GM19438 (cell line): Measurements from ENCODE around the gene SLC22A3.

Source experiments
- ATAC-seq: cut with Tn5 transposase; IDR thresholded peaks from one replicate; pipeline ENCODE4 v1.9.1; 2021; ENCODE audit warnings: low read depth; ENCODE audit not compliant: unreplicated experiment

The SLC22A3 gene

GRCh38 chr6:160333841-160334240 is 14.3 kb upstream of the SLC22A3 start:
- no peak for ATAC-seq

GRCh38 chr6:160336200-160336599 is 12.0 kb upstream of the SLC22A3 start:
- ATAC-seq, result no peak

DNA sequence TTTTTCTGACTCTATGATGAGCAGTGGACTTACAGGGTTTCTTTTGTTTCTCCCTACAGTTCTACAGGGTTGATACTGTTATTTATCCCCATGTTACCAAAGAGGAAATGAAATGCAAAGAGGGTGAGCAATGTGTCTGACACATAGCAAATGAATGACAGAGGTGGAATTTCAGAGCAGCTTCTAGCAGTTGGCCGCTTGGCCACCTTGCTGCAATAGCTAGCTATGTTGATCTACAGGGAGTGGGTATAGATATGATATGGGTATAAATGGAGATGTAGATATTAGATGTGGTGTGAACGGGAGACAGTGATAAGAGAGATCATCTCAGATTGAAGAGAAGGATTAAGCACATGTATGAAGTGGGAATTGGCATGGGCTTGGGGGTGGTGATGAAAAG is 10.9 kb upstream of the SLC22A3 start:
- no peak for ATAC-seq

- ATAC-seq, result no peak
Measured at GRCh38 chr6:160337991-160338390, 10.2 kb upstream of the SLC22A3 start.

DNA sequence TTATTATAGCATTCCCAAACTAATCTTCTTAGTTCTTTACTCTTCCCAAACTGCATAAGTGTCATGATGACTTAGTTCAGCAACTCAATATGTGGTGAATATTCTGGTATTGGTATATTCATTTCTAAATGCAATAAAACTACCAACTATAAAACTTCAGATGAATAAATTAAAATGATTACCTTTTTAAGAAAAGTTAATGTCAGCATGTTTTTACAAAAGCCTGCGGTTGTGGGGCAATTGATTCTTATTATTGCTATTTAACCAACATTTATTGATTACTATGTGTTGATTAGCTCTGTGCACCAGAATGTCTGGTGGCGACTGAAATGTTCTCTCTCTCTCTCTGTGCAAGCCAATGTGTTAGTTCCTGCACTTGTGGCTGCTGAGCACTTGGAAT is 5.0 kb upstream of the SLC22A3 start:
- ATAC-seq, result no peak

- ATAC-seq, result no peak
Measured at GRCh38 chr6:160344271-160344670, 3.9 kb upstream of the SLC22A3 start.

DNA sequence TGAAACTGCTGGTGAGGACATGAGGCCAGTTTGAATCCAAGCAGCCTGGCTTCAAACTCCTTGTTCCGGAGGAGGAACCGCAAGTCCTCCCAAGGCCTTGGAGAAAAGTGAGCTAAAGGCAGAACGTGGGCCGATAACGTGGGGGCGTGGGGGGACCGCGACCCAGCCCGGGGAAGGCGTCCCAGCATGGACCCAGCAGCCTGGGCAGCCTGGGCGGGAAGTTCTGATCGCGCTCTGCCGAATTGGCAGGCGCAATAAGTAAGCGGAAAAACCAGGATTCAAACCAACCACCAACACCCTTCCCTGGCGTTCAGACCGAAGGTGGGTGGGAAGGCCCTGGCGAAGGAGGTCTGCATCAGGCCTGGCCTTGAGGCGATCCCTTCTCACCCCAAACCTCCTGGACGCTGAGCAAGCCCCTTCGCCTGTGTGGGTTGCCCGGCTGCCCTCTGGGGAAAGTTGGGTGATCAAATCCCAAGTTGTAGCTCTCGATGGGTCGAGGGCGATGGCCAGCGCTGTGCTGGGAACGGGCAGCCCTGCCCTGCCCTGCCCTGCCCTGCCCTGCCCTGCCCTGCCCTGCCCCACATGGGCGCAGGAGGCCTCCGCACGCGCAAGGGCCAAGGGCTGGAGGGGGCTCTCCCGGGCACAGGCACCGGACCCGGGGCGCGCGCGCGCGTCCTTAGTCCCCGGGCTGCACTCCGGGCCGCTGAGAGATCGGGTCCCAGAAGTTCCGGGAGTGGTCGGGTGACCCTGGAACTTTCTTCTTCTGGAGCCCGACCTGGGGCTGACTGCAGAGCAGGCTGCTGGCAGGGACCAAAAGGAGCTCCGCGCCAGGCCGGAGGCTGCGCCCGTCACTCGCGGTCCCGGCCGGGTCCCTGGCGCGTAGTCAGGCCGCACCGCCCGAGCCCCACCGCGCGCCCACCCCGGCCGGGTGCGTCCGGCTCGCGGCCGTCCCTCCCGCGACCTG is 637 bp upstream of the SLC22A3 start:
- ATAC-seq, result no peak

- ATAC-seq, result no peak
Measured at GRCh38 chr6:160349020-160349441, 853 bp downstream of the SLC22A3 start.

- no peak for ATAC-seq
Measured at GRCh38 chr6:160349814-160350350, 1.7 kb downstream of the SLC22A3 start.

DNA sequence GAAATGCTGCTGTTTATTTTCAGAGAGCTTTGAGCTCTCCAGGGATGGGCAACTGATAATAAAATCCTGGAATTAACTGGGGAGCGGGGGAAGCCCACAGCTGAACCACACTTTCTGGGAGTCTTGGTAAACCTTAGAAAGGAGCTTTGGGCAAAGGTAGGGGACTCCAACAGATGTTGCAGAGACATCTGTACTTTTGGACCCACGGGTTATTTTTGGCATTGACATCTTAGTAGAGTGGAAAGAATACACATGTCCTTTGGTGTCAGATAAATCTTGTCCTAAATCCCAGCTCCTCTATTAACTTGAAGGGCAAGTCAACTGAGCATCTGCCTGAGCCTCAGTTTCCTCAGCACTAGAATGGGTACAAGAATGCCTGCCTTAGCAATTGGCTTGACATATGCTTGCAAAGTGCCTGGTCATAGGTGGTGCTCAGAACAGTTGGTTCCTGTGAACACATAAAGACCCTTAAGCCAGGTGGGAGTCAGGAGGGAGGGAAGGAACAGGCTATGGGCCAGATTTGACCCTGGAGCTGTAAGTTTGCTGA is 5.8 kb downstream of the SLC22A3 start:
- ATAC-seq, result no peak

GRCh38 chr6:160355001-160355400 is 6.8 kb downstream of the SLC22A3 start:
- ATAC-seq, result no peak

DNA sequence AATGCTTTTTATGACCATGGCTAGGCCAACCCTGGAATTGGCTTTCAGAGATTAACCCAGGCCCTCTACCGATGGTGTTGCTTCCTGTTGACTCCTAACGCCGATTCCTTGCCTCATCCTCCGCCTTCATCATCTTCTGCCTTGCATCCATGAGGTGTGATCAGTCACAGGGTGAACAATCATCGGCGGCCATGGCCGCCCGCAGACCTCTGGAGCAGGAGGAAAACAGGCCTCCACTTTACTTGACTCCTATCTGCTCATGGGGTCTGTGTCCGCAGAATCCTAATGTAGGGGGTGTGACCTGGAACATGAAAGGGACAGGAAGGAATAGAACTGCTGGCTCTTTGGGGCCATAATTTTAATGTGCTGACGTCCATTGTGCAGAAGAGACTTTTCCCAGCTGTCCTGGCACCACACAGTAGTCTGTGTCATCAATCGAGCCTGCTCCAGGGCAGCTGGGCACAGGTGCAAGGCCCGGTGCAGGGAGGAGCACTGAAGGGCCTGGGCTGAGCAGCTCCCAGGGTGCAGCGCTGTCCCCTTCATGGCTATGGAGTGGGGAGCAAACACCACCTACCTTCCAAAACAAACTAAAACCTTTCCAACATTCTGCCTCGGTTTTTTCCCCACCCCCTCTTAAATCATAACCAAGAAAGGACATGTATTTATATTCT is 8.0 kb downstream of the SLC22A3 start:
- ATAC-seq, result no peak

DNA sequence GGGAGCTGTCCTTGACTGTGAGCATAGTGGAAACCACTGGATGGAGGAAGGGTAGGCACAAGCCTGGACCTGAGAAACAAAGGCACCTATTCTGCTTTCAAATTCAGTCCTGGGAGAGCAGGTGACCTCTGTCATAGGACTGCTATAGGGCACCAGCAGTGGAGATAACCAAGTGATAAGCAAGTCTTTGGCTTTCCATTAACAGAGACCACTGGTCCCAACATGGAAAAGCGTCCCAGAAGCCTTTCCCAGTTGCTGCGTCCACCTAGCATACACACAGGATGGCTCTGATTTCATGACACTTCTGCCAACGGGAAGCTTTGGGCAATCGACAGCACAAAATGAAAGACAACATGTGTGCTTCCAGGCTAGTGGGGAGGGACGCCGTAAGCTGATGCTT is 8.9 kb downstream of the SLC22A3 start:
- ATAC-seq, result no peak

- ATAC-seq, result no peak
Measured at GRCh38 chr6:160358225-160359119, 10.3 kb downstream of the SLC22A3 start.

- ATAC-seq, result no peak
Measured at GRCh38 chr6:160360955-160361354, 12.8 kb downstream of the SLC22A3 start.

DNA sequence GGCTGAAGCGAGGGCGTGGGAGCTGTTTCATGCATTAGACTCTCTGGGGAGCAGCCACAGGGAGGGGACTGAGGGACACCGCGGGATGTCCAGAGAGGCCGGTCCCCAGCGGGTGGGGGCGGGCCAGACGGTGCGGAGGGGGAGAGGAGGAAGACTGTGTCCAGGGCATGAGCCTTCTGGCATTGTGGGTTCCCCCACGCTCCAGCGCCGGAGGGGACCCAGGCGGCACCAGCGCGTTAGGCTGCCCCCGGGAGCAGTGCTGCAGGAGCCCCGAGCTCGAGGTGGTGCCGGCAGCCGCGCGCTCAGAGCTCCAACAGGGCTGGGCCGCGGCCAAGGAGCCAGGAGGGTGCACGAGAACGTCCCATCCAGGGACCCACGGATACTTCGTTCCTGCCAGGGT is 14.4 kb downstream of the SLC22A3 start:
- no peak for ATAC-seq

DNA sequence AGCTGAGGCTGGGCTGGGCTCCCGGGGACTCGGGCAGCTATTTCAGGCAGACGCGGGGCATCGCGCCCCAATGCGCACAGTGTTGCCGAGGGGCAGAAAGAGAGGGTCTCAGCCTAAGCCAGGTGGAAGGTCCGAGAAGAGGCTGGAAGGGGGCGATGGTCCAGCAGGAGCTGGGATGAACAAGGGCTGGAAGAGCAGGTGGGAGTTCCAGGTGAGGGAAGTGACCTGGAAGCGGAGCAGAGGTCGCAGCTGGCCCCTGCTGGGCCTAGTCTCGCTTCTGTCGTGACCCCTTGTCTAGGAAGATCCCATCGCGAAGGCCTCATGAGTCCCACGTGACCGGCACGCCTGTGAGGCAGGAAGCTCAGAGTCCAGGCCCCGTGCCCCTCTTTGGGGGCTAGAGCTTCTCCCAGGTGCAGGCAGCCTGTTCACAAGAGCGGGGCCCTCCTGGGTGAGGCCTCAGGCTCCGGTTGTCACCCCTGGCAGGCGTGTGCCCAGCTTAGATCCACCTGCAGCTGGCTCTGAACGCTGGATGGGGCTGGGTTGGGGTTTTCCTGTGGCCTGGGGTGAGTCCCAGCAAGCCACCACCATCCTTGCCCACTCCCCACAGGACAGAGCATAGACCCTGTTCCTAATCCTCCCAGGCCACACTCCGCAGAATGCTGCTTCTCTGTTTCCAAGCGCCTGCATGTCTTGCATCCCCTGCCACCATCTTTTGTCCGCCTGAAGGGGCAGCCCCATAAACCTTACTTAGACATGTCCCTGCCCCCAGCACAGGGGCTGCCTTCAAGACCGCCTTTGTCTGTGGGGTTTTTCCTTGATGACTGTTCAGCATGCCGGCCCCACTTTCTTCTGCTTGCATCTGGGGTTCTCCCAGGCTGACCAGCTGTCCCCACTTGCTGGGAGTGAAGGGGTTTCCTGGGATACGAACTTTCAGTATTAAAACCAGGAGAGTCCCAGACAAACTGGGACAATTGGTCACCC is 15.1 kb downstream of the SLC22A3 start:
- no peak for ATAC-seq

DNA sequence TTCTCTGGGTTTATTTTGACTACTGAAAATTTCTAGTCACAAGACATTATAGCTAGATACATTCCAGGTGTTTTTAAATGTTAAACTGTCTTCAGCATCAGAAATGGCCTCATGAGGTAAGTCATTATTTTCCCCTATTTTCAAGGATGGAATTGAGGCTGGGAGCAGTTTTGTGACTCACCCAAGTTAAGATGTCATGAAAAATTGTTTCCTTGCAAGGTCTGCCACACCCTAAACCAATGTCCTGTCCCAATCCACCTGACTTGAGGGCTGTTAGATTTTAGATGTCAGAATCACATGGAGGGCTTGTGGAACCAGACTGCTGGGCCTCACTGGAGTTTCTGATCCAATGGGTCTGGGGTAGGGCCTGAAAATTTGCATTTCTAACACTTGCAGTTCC is 16.9 kb downstream of the SLC22A3 start:
- ATAC-seq, result no peak
